KMS-11 (cell line): ENCODE measurements around the gene CCT4.
"Not testable (repeated sequence)": the region's sequence is repeated elsewhere in the genome, so short reads cannot be mapped to it uniquely, and the experiment has no call there.

Experiments used
- H2AFZ ChIP-seq: fragments of 200-600 bp; sonication (generic); 2 replicates; pipeline ENCODE4 v1.6.1; 2016; ENCODE audit warnings: antibody characterized with exemption, mixed run types, low read depth
- H3K27ac ChIP-seq: fragments of 200-600 bp; sonication (generic); 2 replicates; pipeline ENCODE4 v1.6.1; 2016; ENCODE audit warnings: mild to moderate bottlenecking, mixed run types
- H3K27me3 ChIP-seq: fragments of 200-600 bp; sonication (generic); 2 replicates; pipeline ENCODE4 v1.6.1; 2017; ENCODE audit warnings: mild to moderate bottlenecking, low read depth, mixed run types, moderate library complexity; ENCODE audit not compliant: insufficient read depth
- H3K36me3 ChIP-seq: fragments of 200-600 bp; sonication (generic); 2 replicates; pipeline ENCODE4 v1.6.1; 2017; ENCODE audit warnings: mild to moderate bottlenecking, mixed run types; ENCODE audit not compliant: insufficient read depth
- H3K4me1 ChIP-seq: fragments of 200-600 bp; sonication (generic); 2 replicates; pipeline ENCODE4 v1.6.1; 2016; ENCODE audit warnings: mild to moderate bottlenecking, low read depth, mixed run types; ENCODE audit not compliant: poor library complexity, severe bottlenecking
- H3K4me2 ChIP-seq: fragments of 200-600 bp; sonication (generic); 2 replicates; pipeline ENCODE4 v1.7.0; 2016; ENCODE audit warnings: mild to moderate bottlenecking, mixed run types
- H3K4me3 ChIP-seq: fragments of 200-600 bp; sonication (generic); IDR thresholded peaks from 2 replicates; pipeline ENCODE4 v1.6.1; 2017; ENCODE audit warnings: low read depth, low read length, mixed read lengths; ENCODE audit not compliant: insufficient read depth
- H3K79me2 ChIP-seq: fragments of 200-600 bp; sonication (generic); 2 replicates; pipeline ENCODE4 v1.6.1; 2016; ENCODE audit warnings: low read depth, mixed run types; ENCODE audit not compliant: insufficient read depth
- H3K9ac ChIP-seq: fragments of 200-600 bp; sonication (generic); 2 replicates; pipeline ENCODE4 v1.6.1; 2016; ENCODE audit warnings: mild to moderate bottlenecking, mixed run types
- H4K20me1 ChIP-seq: fragments of 200-600 bp; sonication (generic); 2 replicates; pipeline ENCODE4 v1.6.1; 2016; ENCODE audit warnings: mild to moderate bottlenecking, mixed run types; ENCODE audit not compliant: insufficient read depth
- CTCF ChIP-seq: fragments of 200-600 bp; sonication (generic); conservative IDR thresholded peaks from 2 replicates; pipeline ENCODE4 v1.6.1; 2017; ENCODE audit warnings: low read depth, mild to moderate bottlenecking, antibody characterized with exemption, low read length, moderate library complexity, mixed read lengths

Gene CCT4

GRCh38 chr2:61926531-61927477 lies 38.3 kb upstream of the CCT4 start:
- Histone ChIP-seq H2AFZ (no peak overlapping the region), H3K4me3 (no peak overlapping the region), H3K4me2 (no peak overlapping the region), H3K79me2 (no peaks in the 10 kb centered on the region; the same call in 1 of the 2 replicates), H3K4me1 (no peaks in the 10 kb centered on the region), H3K27ac (no peak overlapping the region), H3K36me3 (no peaks in the 10 kb centered on the region), H4K20me1 (no peaks in the 10 kb centered on the region), H3K9ac (no peak overlapping the region), H3K27me3 (no peaks in the 10 kb centered on the region)
- no peak for TF ChIP-seq CTCF

GRCh38 chr2:61924895-61925663 lies 36.6 kb upstream of the CCT4 start:
- Histone ChIP-seq H3K9ac (no peak overlapping the region), H3K4me1 (no peaks in the 10 kb centered on the region), H2AFZ (no peak overlapping the region), H3K27me3 (no peaks in the 10 kb centered on the region), H4K20me1 (no peaks in the 10 kb centered on the region), H3K36me3 (no peaks in the 10 kb centered on the region), H3K27ac (no peak overlapping the region), H3K4me2 (no peak overlapping the region), H3K4me3 (no peak overlapping the region), H3K79me2 (no peaks in the 10 kb centered on the region; the same call in 1 of the 2 replicates)
- no peak for TF ChIP-seq CTCF

- no peak overlapping the region for H2AFZ ChIP-seq
- H3K4me1 ChIP-seq = peaks cover 5% of the 10 kb centered on the region
- H3K27ac ChIP-seq = no peak overlapping the region
- no peaks in the 10 kb centered on the region for H3K27me3 ChIP-seq
- H4K20me1 ChIP-seq = no peaks in the 10 kb centered on the region
- no peaks in the 10 kb centered on the region for H3K36me3 ChIP-seq
- H3K4me2 ChIP-seq = no peak overlapping the region
- no peaks in the 10 kb centered on the region; the same call in 1 of the 2 replicates for H3K79me2 ChIP-seq
- H3K4me3 ChIP-seq = no peak overlapping the region
- TF ChIP-seq CTCF = no peak
- no peak overlapping the region for H3K9ac ChIP-seq
These were observed 34.3 kb upstream of the CCT4 start for GRCh38 chr2:61922714-61923113.

- no peak overlapping the region for H2AFZ ChIP-seq
- no peak overlapping the region for H3K4me3 ChIP-seq
- H3K79me2 ChIP-seq = no peaks in the 10 kb centered on the region; the same call in 1 of the 2 replicates
- no peaks in the 10 kb centered on the region for H3K27me3 ChIP-seq
- no peak overlapping the region for H3K9ac ChIP-seq
- no peaks in the 10 kb centered on the region for H4K20me1 ChIP-seq
- peaks cover 7% of the 10 kb centered on the region for H3K4me1 ChIP-seq
- no peak overlapping the region for H3K4me2 ChIP-seq
- TF ChIP-seq CTCF = no peak
- no peak overlapping the region for H3K27ac ChIP-seq
- H3K36me3 ChIP-seq = no peaks in the 10 kb centered on the region
These were observed 32.1 kb upstream of the CCT4 start for GRCh38 chr2:61920548-61920947.

- H3K27me3 ChIP-seq, H3K36me3 ChIP-seq, H3K79me2 ChIP-seq, H3K4me2 ChIP-seq, H3K4me3 ChIP-seq, H3K4me1 ChIP-seq, H3K27ac ChIP-seq, H4K20me1 ChIP-seq, H3K9ac ChIP-seq, H2AFZ ChIP-seq: not testable (repeated sequence)
These were observed 26.3 kb upstream of the CCT4 start for GRCh38 chr2:61914794-61915193.
